Peyer's patch (tissue), 4 donors: ENCODE results near the gene GPR176. TPM values are rescaled to one million over a fixed set of nuclear protein-coding genes. Genes with fewer than 3 reads are reported as not detected.

Source experiments
- DNase-seq, 3 donors: peaks; one replicate each; pipeline ENCODE4 v3.0.0-alpha.2; 2017 to 2019
- H3K27ac ChIP-seq, 4 donors: fragments of 200-600 bp; sonication (generic); one replicate each; pipeline ENCODE4 v1.5.1; 2016 to 2019
- H3K27me3 ChIP-seq, 2 donors: fragments of 200-600 bp; sonication (generic); one replicate each; pipeline ENCODE4 v1.5.1; 2019
- H3K36me3 ChIP-seq, 3 donors: fragments of 200-600 bp; sonication (generic); one replicate each; pipeline ENCODE4 v1.5.1; 2016 to 2019
- H3K4me1 ChIP-seq, 4 donors: fragments of 200-600 bp; sonication (generic); one replicate each; pipeline ENCODE4 v1.5.1; 2016 to 2019
- H3K4me3 ChIP-seq, 4 donors: fragments of 200-600 bp; sonication (generic); 1 replicate in 3 of 4; 2 replicates in 1 of 4; pipeline ENCODE4 v1.5.1; 2016 to 2019; ENCODE audit warnings: mild to moderate bottlenecking in 1 of 4
- H3K9me3 ChIP-seq, 4 donors: fragments of 200-600 bp; sonication (generic); one replicate each; pipeline ENCODE4 v1.5.1; 2016 to 2019; ENCODE audit warnings: mild to moderate bottlenecking in 1 of 4
- CTCF ChIP-seq, 6 experiments: fragments of 450-650 bp in 4 of 6; fragments of 200-600 bp in 2 of 6; sonication (generic) in 1 of 6; IDR thresholded peaks; one replicate each; pipeline ENCODE4 v1.5.1; 2017 to 2019; ENCODE audit warnings: antibody characterized with exemption in 6 of 6, mild to moderate bottlenecking in 3 of 6, moderate library complexity in 1 of 6
- POLR2A ChIP-seq, 2 donors: fragments of 450-650 bp; IDR thresholded peaks; one replicate each; pipeline ENCODE4 v1.5.1; 2017; ENCODE audit warnings: antibody characterized with exemption in 2 of 2, mild to moderate bottlenecking in 2 of 2, moderate library complexity in 2 of 2
- total RNA-seq, 4 donors: library from RNA; depleted of rRNA; stranded (reverse); fragments of >200 nt; gene quantifications; one replicate each; pipeline ENCODE4 v1.1.0, GENCODE V29; 2016

GPR176 gene
- total RNA-seq, 4 donors from 2014 or later = 0.88 to 4.3 (median 3.1) TPM

- H3K4me1 ChIP-seq = no peaks in the 10 kb centered on the region
- H3K4me3 ChIP-seq = no peak overlapping the region
- no peaks in the 10 kb centered on the region for H3K9me3 ChIP-seq
- no peaks in the 10 kb centered on the region for H3K36me3 ChIP-seq
- no peaks in the 10 kb centered on the region for H3K27me3 ChIP-seq
- no peak overlapping the region for H3K27ac ChIP-seq
- DNase-seq = no peak
- TF ChIP-seq POLR2A (IDR thresholded peaks at IDR 0.05) (no peak), CTCF (IDR thresholded peaks at IDR 0.05) (no peak)
Observed at GRCh38 chr15:39869858-39870515, 50.1 kb downstream of the GPR176 start.

DNA sequence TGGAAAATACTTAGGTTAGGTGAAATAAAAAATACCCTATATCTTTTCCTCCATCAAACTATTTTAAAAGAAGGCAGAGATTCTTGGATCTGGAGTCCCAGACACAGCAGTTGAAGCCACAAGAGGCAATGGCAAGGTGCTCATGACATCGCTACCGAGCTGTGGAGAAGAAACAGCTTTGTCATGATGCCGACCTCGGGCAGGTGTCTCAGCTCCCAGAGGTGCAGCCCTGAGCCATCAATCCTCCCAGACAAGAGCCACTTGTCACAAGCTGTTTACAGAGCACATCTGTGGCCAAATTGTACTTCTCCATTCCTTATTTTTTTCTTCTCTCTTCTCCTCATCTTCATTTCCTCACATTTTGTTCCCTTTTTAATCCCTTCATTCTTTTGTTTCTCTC lies 50.8 kb downstream of the GPR176 start:
- Histone ChIP-seq H3K36me3 (no peaks in the 10 kb centered on the region), H3K27me3 (no peaks in the 10 kb centered on the region), H3K4me3 (no peak overlapping the region), H3K9me3 (no peaks in the 10 kb centered on the region), H3K27ac (no peak overlapping the region), H3K4me1 (no peaks in the 10 kb centered on the region)
- no peak for DNase-seq
- TF ChIP-seq POLR2A (IDR thresholded peaks at IDR 0.05) (no peak), CTCF (IDR thresholded peaks at IDR 0.05) (no peak)

- no peak overlapping the region for H3K4me3 ChIP-seq
- H3K27me3 ChIP-seq = no peaks in the 10 kb centered on the region
- no peak overlapping the region for H3K27ac ChIP-seq
- TF ChIP-seq CTCF (IDR thresholded peaks at IDR 0.05) (no peak), POLR2A (IDR thresholded peaks at IDR 0.05) (no peak)
- H3K4me1 ChIP-seq = no peaks in the 10 kb centered on the region
- no peaks in the 10 kb centered on the region for H3K36me3 ChIP-seq
- no peak for DNase-seq
- no peaks in the 10 kb centered on the region for H3K9me3 ChIP-seq
Observed at GRCh38 chr15:39868396-39868795, 51.7 kb downstream of the GPR176 start.

DNA sequence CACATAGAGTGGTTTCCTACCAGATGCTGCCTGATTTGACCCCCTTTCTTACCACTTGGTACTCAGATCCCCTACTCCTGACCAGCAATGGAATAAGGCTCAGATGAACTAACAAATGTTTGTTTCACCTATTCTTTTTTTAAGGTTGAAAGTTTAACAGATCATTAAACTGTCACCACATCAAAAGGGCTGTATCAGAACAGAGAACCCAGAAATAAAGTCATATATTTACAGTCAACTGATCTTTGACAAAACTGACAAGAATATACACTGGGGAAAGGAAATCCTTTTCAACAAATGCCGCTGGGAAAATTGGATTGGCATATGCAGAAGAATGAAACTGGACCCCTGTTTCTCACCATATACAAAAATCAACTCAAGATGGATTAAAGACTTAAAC lies 56.0 kb downstream of the GPR176 start:
- no peak for TF ChIP-seq CTCF (IDR thresholded peaks at IDR 0.05)
- no peak for TF ChIP-seq POLR2A (IDR thresholded peaks at IDR 0.05)
- H3K36me3 ChIP-seq = no peaks in the 10 kb centered on the region
- no peaks in the 10 kb centered on the region for H3K9me3 ChIP-seq
- no peaks in the 10 kb centered on the region for H3K27me3 ChIP-seq
- H3K4me1 ChIP-seq = no peaks in the 10 kb centered on the region
- no peak for DNase-seq
- H3K4me3 ChIP-seq = no peak overlapping the region
- H3K27ac ChIP-seq = no peak overlapping the region

- Histone ChIP-seq H3K27me3 (no peaks in the 10 kb centered on the region), H3K9me3 (no peaks in the 10 kb centered on the region), H3K36me3 (no peaks in the 10 kb centered on the region), H3K27ac (no peak overlapping the region), H3K4me3 (no peak overlapping the region), H3K4me1 (no peaks in the 10 kb centered on the region)
- DNase-seq = no peak
- TF ChIP-seq POLR2A (IDR thresholded peaks at IDR 0.05) (no peak), CTCF (IDR thresholded peaks at IDR 0.05) (no peak)
Observed at GRCh38 chr15:39860871-39861270, 59.2 kb downstream of the GPR176 start.

DNA sequence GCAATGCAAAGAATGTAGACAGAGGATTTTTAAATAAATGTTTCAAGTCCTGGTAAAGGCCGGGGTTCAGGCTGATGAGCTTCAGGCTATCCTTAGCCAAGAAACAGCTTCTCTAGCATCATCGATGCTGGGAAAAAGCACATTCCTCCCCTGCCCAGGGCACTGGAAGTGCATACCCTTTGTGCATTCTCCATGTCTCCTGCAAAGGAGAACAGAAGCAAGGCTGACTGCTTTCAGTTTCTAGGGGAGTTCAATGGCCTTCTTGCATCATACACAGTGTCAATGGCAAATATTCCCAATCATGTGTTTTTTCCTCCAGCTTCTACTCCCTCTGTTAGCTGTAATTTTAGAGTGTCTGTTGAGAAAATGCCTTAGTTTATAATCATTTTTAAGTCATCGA lies 59.9 kb downstream of the GPR176 start:
- H3K4me1 ChIP-seq = no peaks in the 10 kb centered on the region
- H3K27me3 ChIP-seq = no peaks in the 10 kb centered on the region
- no peak for DNase-seq
- H3K27ac ChIP-seq = no peak overlapping the region
- no peaks in the 10 kb centered on the region for H3K9me3 ChIP-seq
- no peak overlapping the region for H3K4me3 ChIP-seq
- TF ChIP-seq POLR2A (IDR thresholded peaks at IDR 0.05) = no peak
- no peak for TF ChIP-seq CTCF (IDR thresholded peaks at IDR 0.05)
- H3K36me3 ChIP-seq = no peaks in the 10 kb centered on the region
